ENCODE data around the gene APOC4. TPM values are rescaled to one million over a fixed set of nuclear protein-coding genes. Genes with fewer than 3 reads are reported as not detected.

Gene APOC4
- total RNA-seq: not detected

GRCh38 chr19:44942067-44942571 lies at the start of gene APOC4:
APOC4 (plus strand) TSS chr19:44942237; CDS start chr19:44942278, 41 bp downstream.
- Mint-ChIP-seq H3K27ac (no peak within 1 kb of the TSS), H3K9me3 (no peaks in the 10 kb centered on the region), H3K36me3 (no peaks in the 10 kb centered on the region)
- DNase-seq (ENCODE audit: low spot score in 2 of 2) (no peak), ATAC-seq (no peak)

GRCh38 chr19:44892932-44893331 lies 49.1 kb upstream of the APOC4 start:
- ATAC-seq: no peak

GRCh38 chr19:44893332-44894051 lies 48.5 kb upstream of the APOC4 start:
- ATAC-seq: no peak
- DNase-seq (ENCODE audit: low spot score in 2 of 2): no peak
- H3K9me3 Mint-ChIP-seq: no peaks in the 10 kb centered on the region
- H3K36me3 Mint-ChIP-seq: peaks cover 7 to 32% of the 10 kb centered on the region in 2 donors
- peak overlapping the region in 1 of 2 donors; percentile 95 for H3K27ac Mint-ChIP-seq

More at GRCh38 chr19:44892932-44893331, 49.1 kb upstream of the APOC4 start:
- no peak for DNase-seq (ENCODE audit: low spot score in 2 of 2)
- Mint-ChIP-seq H3K36me3 (peaks cover 7 to 32% of the 10 kb centered on the region in 2 donors), H3K27ac (peak overlapping the region in 1 of 2 donors; percentile 95), H3K9me3 (no peaks in the 10 kb centered on the region)

- Mint-ChIP-seq H3K9me3 (no peaks in the 10 kb centered on the region), H3K36me3 (peaks cover 7 to 32% of the 10 kb centered on the region in 2 donors), H3K27ac (no peak overlapping the region)
- no peak for DNase-seq (ENCODE audit: low spot score in 2 of 2)
- no peak for ATAC-seq
Measured at GRCh38 chr19:44894052-44894400, 48.0 kb upstream of the APOC4 start.

GRCh38 chr19:44894946-44895345 lies 47.1 kb upstream of the APOC4 start:
- ATAC-seq (no peak), DNase-seq (ENCODE audit: low spot score in 2 of 2) (no peak)
- peaks cover 9 to 32% of the 10 kb centered on the region in 2 donors for H3K36me3 Mint-ChIP-seq
- peak overlapping the region in 1 of 2 donors; percentile 57 for H3K27ac Mint-ChIP-seq
- no peaks in the 10 kb centered on the region for H3K9me3 Mint-ChIP-seq

GRCh38 chr19:44897835-44898234 lies 44.2 kb upstream of the APOC4 start:
- ATAC-seq (no peak), DNase-seq (ENCODE audit: low spot score in 2 of 2) (no peak)
- Mint-ChIP-seq H3K27ac (peak overlapping the region in 1 of 2 donors; percentile 36), H3K9me3 (no peaks in the 10 kb centered on the region), H3K36me3 (peaks cover 4 to 23% of the 10 kb centered on the region in 2 donors)

GRCh38 chr19:44900328-44901244 lies 41.5 kb upstream of the APOC4 start:
- no peak for ATAC-seq
- Mint-ChIP-seq H3K9me3 (no peaks in the 10 kb centered on the region), H3K36me3 (peaks cover 4 to 5% of the 10 kb centered on the region in 2 donors), H3K27ac (peak overlapping the region; percentile 63 to 81)
- DNase-seq (ENCODE audit: low spot score in 2 of 2): no peak

GRCh38 chr19:44903216-44903601 lies 38.8 kb upstream of the APOC4 start:
- DNase-seq (ENCODE audit: low spot score in 2 of 2) (no peak), ATAC-seq (peak; percentile 16 to 26)
- Mint-ChIP-seq H3K36me3 (peaks cover 4 to 5% of the 10 kb centered on the region in 2 donors), H3K9me3 (no peaks in the 10 kb centered on the region), H3K27ac (no peak overlapping the region)

- peak; percentile 71 to 92 for DNase-seq (ENCODE audit: low spot score in 2 of 2)
- ATAC-seq: peak; percentile 57 to 74
- Mint-ChIP-seq H3K27ac (no peak overlapping the region), H3K36me3 (peaks cover 4 to 5% of the 10 kb centered on the region in 2 donors), H3K9me3 (no peaks in the 10 kb centered on the region)
Measured at GRCh38 chr19:44903602-44904425, 38.2 kb upstream of the APOC4 start.

- H3K36me3 Mint-ChIP-seq: peaks cover 4 to 5% of the 10 kb centered on the region in 2 donors
- no peaks in the 10 kb centered on the region for H3K9me3 Mint-ChIP-seq
- ATAC-seq (no peak), DNase-seq (ENCODE audit: low spot score in 2 of 2) (no peak)
- no peak overlapping the region for H3K27ac Mint-ChIP-seq
Measured at GRCh38 chr19:44904426-44904994, 37.5 kb upstream of the APOC4 start.

- no peaks in the 10 kb centered on the region for H3K9me3 Mint-ChIP-seq
- ATAC-seq: peak in 1 of 2 donors; percentile 10
Measured at GRCh38 chr19:44905437-44906160, 36.4 kb upstream of the APOC4 start, which contains the start of gene APOE. APOE (plus strand) TSS chr19:44905796; CDS start chr19:44906625, 829 bp downstream.

GRCh38 chr19:44907613-44908012 lies 34.4 kb upstream of the APOC4 start:
- Mint-ChIP-seq H3K36me3 (peaks cover 0 to 2% of the 10 kb centered on the region in 2 donors), H3K9me3 (no peaks in the 10 kb centered on the region), H3K27ac (no peak overlapping the region)
- ATAC-seq (no peak), DNase-seq (ENCODE audit: low spot score in 2 of 2) (no peak)

More at GRCh38 chr19:44905437-44906160, 36.4 kb upstream of the APOC4 start, which contains the start of gene APOE:
- no peak for DNase-seq (ENCODE audit: low spot score in 2 of 2)
- Mint-ChIP-seq H3K27ac (no peak within 1 kb of the TSS), H3K36me3 (peaks cover 0 to 5% of the 10 kb centered on the region in 2 donors)

- H3K9me3 Mint-ChIP-seq: no peaks in the 10 kb centered on the region
- no peak overlapping the region for H3K27ac Mint-ChIP-seq
- no peak for DNase-seq (ENCODE audit: low spot score in 2 of 2)
- H3K36me3 Mint-ChIP-seq: no peaks in the 10 kb centered on the region
- ATAC-seq: no peak
Measured at GRCh38 chr19:44908074-44908835, 33.8 kb upstream of the APOC4 start.

- no peak for DNase-seq (ENCODE audit: low spot score in 2 of 2)
- Mint-ChIP-seq H3K36me3 (no peaks in the 10 kb centered on the region), H3K27ac (no peak overlapping the region), H3K9me3 (no peaks in the 10 kb centered on the region)
- ATAC-seq: no peak
Measured at GRCh38 chr19:44908836-44909261, 33.2 kb upstream of the APOC4 start.

GRCh38 chr19:44909775-44910174 lies 32.3 kb upstream of the APOC4 start:
- Mint-ChIP-seq H3K9me3 (no peaks in the 10 kb centered on the region), H3K27ac (no peak overlapping the region), H3K36me3 (no peaks in the 10 kb centered on the region)
- DNase-seq (ENCODE audit: low spot score in 2 of 2): no peak
- no peak for ATAC-seq
